ENCODE data around the gene RPL10A.
"Not testable (repeated sequence)": the region's sequence is repeated elsewhere in the genome, so short reads cannot be mapped to it uniquely, and the experiment has no call there.

RPL10A gene

GRCh38 chr6:35468181-35468979, at the start of gene RPL10A:
TSS of gene RPL10A (plus strand) at chr6:35468401. CDS start at chr6:35468435, 34 bp downstream.
- peak; percentile 92 to 94 (median 92) for DNase-seq (ENCODE audit: low read depth in 3 of 3)

- no peak for DNase-seq (ENCODE audit: low read depth in 3 of 3)
Measured at GRCh38 chr6:35419417-35419816, 48.8 kb upstream of the RPL10A start.

- no peak for DNase-seq (ENCODE audit: low read depth in 3 of 3)
Measured at GRCh38 chr6:35419961-35420360, 48.2 kb upstream of the RPL10A start.

- DNase-seq (ENCODE audit: low read depth in 3 of 3) = no peak
Measured at GRCh38 chr6:35425284-35425683, 42.9 kb upstream of the RPL10A start.

GRCh38 chr6:35426074-35426473, 42.1 kb upstream of the RPL10A start:
- DNase-seq (ENCODE audit: low read depth in 3 of 3) = no peak

GRCh38 chr6:35427435-35427834, 40.8 kb upstream of the RPL10A start:
- no peak for DNase-seq (ENCODE audit: low read depth in 3 of 3)

- DNase-seq (ENCODE audit: low read depth in 3 of 3) = no peak
Measured at GRCh38 chr6:35427851-35428321, 40.3 kb upstream of the RPL10A start.

GRCh38 chr6:35428421-35429149, 39.6 kb upstream of the RPL10A start:
- no peak for DNase-seq (ENCODE audit: low read depth in 3 of 3)

GRCh38 chr6:35429463-35429862, 38.7 kb upstream of the RPL10A start:
- no peak for DNase-seq (ENCODE audit: low read depth in 3 of 3)

GRCh38 chr6:35432291-35432690, 35.9 kb upstream of the RPL10A start:
- no peak for DNase-seq (ENCODE audit: low read depth in 3 of 3)

GRCh38 chr6:35432702-35433101, 35.5 kb upstream of the RPL10A start:
- DNase-seq (ENCODE audit: low read depth in 3 of 3) = not testable (repeated sequence)

- DNase-seq (ENCODE audit: low read depth in 3 of 3) = no peak
Measured at GRCh38 chr6:35435074-35435837, 32.9 kb upstream of the RPL10A start.

- no peak for DNase-seq (ENCODE audit: low read depth in 3 of 3)
Measured at GRCh38 chr6:35436071-35436857, 31.9 kb upstream of the RPL10A start.

GRCh38 chr6:35438378-35439065, 29.7 kb upstream of the RPL10A start:
- DNase-seq (ENCODE audit: low read depth in 3 of 3) = not testable (repeated sequence)

GRCh38 chr6:35439308-35439707, 28.9 kb upstream of the RPL10A start:
- no peak for DNase-seq (ENCODE audit: low read depth in 3 of 3)

GRCh38 chr6:35441205-35441604, 27.0 kb upstream of the RPL10A start:
- no peak for DNase-seq (ENCODE audit: low read depth in 3 of 3)

- DNase-seq (ENCODE audit: low read depth in 3 of 3) = no peak
Measured at GRCh38 chr6:35441642-35442041, 26.6 kb upstream of the RPL10A start.

GRCh38 chr6:35442693-35443092, 25.5 kb upstream of the RPL10A start:
- DNase-seq (ENCODE audit: low read depth in 3 of 3) = no peak

- DNase-seq (ENCODE audit: low read depth in 3 of 3) = no peak
Measured at GRCh38 chr6:35443341-35444030, 24.7 kb upstream of the RPL10A start.

GRCh38 chr6:35445691-35446090, 22.5 kb upstream of the RPL10A start:
- DNase-seq (ENCODE audit: low read depth in 3 of 3) = no peak
